Sigmoid colon (tissue), 4 donors: ENCODE measurements around the gene TIMM13.

Source experiments
- EP300 ChIP-seq, 4 donors: sonication (generic); formaldehyde crosslinking; IDR thresholded peaks; one replicate each; pipeline ENCODE4 v1.6.1; 2017; ENCODE audit warnings: antibody characterized with exemption in 4 of 4
- POLR2A ChIP-seq, 2 donors: fragments of 450-650 bp; IDR thresholded peaks; one replicate each; pipeline ENCODE4 v1.6.1; 2016; ENCODE audit warnings: antibody characterized with exemption in 2 of 2, mild to moderate bottlenecking in 2 of 2, moderate library complexity in 2 of 2

GRCh38 chr19:2468596-2468995, 41.2 kb upstream of the TIMM13 start:
- TF ChIP-seq EP300 (IDR thresholded peaks at IDR 0.05) (no peak), POLR2A (IDR thresholded peaks at IDR 0.05) (no peak)
